B cell (primary cell): ENCODE measurements around the gene PRKN. TPM values are rescaled to one million over a fixed set of nuclear protein-coding genes. Genes with fewer than 3 reads are reported as not detected.

ENCODE experiments used
- ATAC-seq: fragments of 200-7000 bp; cut with Tn5 transposase; one replicate; pipeline ENCODE4 v1.10.0; 2021; ENCODE audit warnings: low read depth, mild to moderate bottlenecking, moderate number of reproducible peaks, moderate library complexity
- CTCF ChIA-PET: fragments of 350-600 bp; sonication (Branson Sonifier 250); formaldehyde crosslinking; loops from one replicate; lab custom pipeline; 2021; ENCODE audit warnings: antibody characterized with exemption, inconsistent platforms; lab: Charles Lee
- POLR2A ChIA-PET: fragments of 350-600 bp; sonication (Branson Sonifier 250); formaldehyde crosslinking; loops from one replicate; lab custom pipeline; 2021; ENCODE audit warnings: antibody characterized with exemption; lab: Charles Lee
- DNase-seq: peaks from one replicate; pipeline ENCODE4 v3.0.0; 2013
- H2AFZ ChIP-seq: 2 replicates; pipeline ENCODE4 v1.6.1; 2012; ENCODE audit warnings: mild to moderate bottlenecking, low read depth, low read length; ENCODE audit not compliant: insufficient read depth, poor library complexity, severe bottlenecking
- H3K27ac ChIP-seq, 2 donors: 1 replicate in 1 of 2; 2 replicates in 1 of 2; pipeline ENCODE4 v1.5.1; 2012 to 2013; ENCODE audit warnings: low read length in 2 of 2, mild to moderate bottlenecking in 2 of 2, moderate library complexity in 1 of 2
- H3K27me3 ChIP-seq, 4 experiments: fragments of 200-600 bp in 1 of 4; sonication (generic) in 1 of 4; replicated peaks in 1 of 4; 1 replicate in 2 of 4; 2 replicates in 2 of 4; pipeline versions ENCODE4 v1.6.1 to v1.7.0; 2013 to 2016; ENCODE audit warnings: low read length in 3 of 4, mild to moderate bottlenecking in 2 of 4, mixed read lengths in 1 of 4, moderate library complexity in 1 of 4; ENCODE audit not compliant: insufficient read depth in 4 of 4, control insufficient read depth in 3 of 4; ENCODE audit errors: control extremely low read depth in 1 of 4
- H3K36me3 ChIP-seq, 2 experiments: replicated peaks in 1 of 2; 1 replicate in 1 of 2; 2 replicates in 1 of 2; pipeline versions ENCODE4 v1.6.1 to v1.7.1; 2013; ENCODE audit warnings: low read length in 1 of 2; ENCODE audit not compliant: insufficient read depth in 2 of 2, control insufficient read depth in 1 of 2; ENCODE audit errors: control extremely low read depth in 1 of 2, extremely low read depth in 1 of 2
- H3K4me1 ChIP-seq, 2 donors: fragments of 200-600 bp in 1 of 2; sonication (generic) in 1 of 2; 1 replicate in 1 of 2; 2 replicates in 1 of 2; pipeline versions ENCODE4 v1.5.1 to v1.6.1; 2013 to 2017; ENCODE audit warnings: low read length in 2 of 2; ENCODE audit not compliant: control insufficient read depth in 2 of 2, insufficient read depth in 2 of 2
- H3K4me2 ChIP-seq: replicated peaks from 2 replicates; pipeline ENCODE3; 2012; ENCODE audit warnings: mild to moderate bottlenecking, low read depth, low read length; ENCODE audit not compliant: poor library complexity, severe bottlenecking
- H3K4me3 ChIP-seq, 5 experiments: fragments of 200-600 bp in 1 of 5; sonication (generic) in 1 of 5; 1 replicate in 3 of 5; 2 replicates in 2 of 5; pipeline versions ENCODE4 v1.5.1 to v1.7.0; 2011 to 2016; ENCODE audit warnings: low read length in 4 of 5, mild to moderate bottlenecking in 4 of 5, low read depth in 2 of 5, control low read depth in 1 of 5, moderate library complexity in 1 of 5; ENCODE audit not compliant: insufficient read depth in 1 of 5; ENCODE audit errors: control extremely low read depth in 1 of 5, extremely low read depth in 1 of 5
- H3K79me2 ChIP-seq: fragments of 200-600 bp; sonication (generic); one replicate; pipeline ENCODE4 v1.6.0; 2016; ENCODE audit warnings: low read length; ENCODE audit not compliant: control insufficient read depth, insufficient read depth
- H3K9ac ChIP-seq: fragments of 200-600 bp; sonication (generic); 2 replicates; pipeline ENCODE4 v1.6.1; 2017; ENCODE audit warnings: mild to moderate bottlenecking, low read length, moderate library complexity
- H3K9me3 ChIP-seq, 3 donors: one replicate each; pipeline versions ENCODE4 v1.6.1 to v1.7.1; 2013; ENCODE audit warnings: low read length in 2 of 3; ENCODE audit not compliant: control insufficient read depth in 2 of 3, insufficient read depth in 1 of 3; ENCODE audit errors: control extremely low read depth in 1 of 3
- H4K20me1 ChIP-seq: 2 replicates; pipeline ENCODE4 v1.6.0; 2012; ENCODE audit warnings: mild to moderate bottlenecking, low read length; ENCODE audit not compliant: insufficient read depth, control insufficient read depth, poor library complexity, severe bottlenecking
- H3K27ac Mint-ChIP-seq: one replicate; pipeline ENCODE4 v1.8.0; 2021; ENCODE audit warnings: mixed read lengths
- H3K27me3 Mint-ChIP-seq: one replicate; pipeline ENCODE4 v1.8.0; 2021; ENCODE audit warnings: mixed read lengths
- H3K4me1 Mint-ChIP-seq: one replicate; pipeline ENCODE4 v1.8.0; 2021; ENCODE audit warnings: mixed read lengths
- H3K4me3 Mint-ChIP-seq: one replicate; pipeline ENCODE4 v1.8.0; 2021; ENCODE audit warnings: mixed read lengths
- H3K9me3 Mint-ChIP-seq: one replicate; pipeline ENCODE4 v1.8.0; 2022; ENCODE audit warnings: mixed read lengths; ENCODE audit not compliant: insufficient read depth
- CTCF ChIP-seq: fragments of 200-600 bp; IDR thresholded peaks from one replicate; pipeline ENCODE4 v1.8.0; 2022; ENCODE audit warnings: antibody characterized with exemption, mild to moderate bottlenecking
- EZH2 ChIP-seq: IDR thresholded peaks from 2 replicates; pipeline ENCODE4 v1.6.1; 2012; ENCODE audit warnings: borderline replicate concordance, low read depth, mild to moderate bottlenecking, moderate library complexity, low read length; ENCODE audit not compliant: insufficient read depth, poor library complexity, severe bottlenecking
- WGBS: methylation state at CpG from one replicate; pipeline ENCODE4 v1.1.5; 2013; ENCODE audit warnings: missing lambda C conversion rate; ENCODE audit not compliant: insufficient coverage; 5-methylcytosine and 5-hydroxymethylcytosine counted together
- intact Hi-C: fragments of 100-400 bp; cut with micrococcal nuclease; formaldehyde crosslinking; loops from one replicate; pipeline ENCODE4 v1.10.0; 2022
- polyA plus RNA-seq: library from polyadenylated mRNA; depleted of rRNA; stranded (reverse); fragments of >200 nt; gene quantifications from 2 replicates; pipeline ENCODE4 v1.2.3, GENCODE V29; 2012
- total RNA-seq, 2 donors: library from RNA; stranded (reverse); fragments of 120-200 nt in 1 of 2; gene quantifications; 1 replicate in 1 of 2; 2 replicates in 1 of 2; pipeline versions ENCODE4 v1.2.3 to v1.2.4, GENCODE V29; 2013 to 2022

PRKN gene
- total and polyA plus RNA-seq, 2 donors (not counting 1 experiment from before 2014, with no cell fraction given), result 1.6 to 6.2 TPM

DNA sequence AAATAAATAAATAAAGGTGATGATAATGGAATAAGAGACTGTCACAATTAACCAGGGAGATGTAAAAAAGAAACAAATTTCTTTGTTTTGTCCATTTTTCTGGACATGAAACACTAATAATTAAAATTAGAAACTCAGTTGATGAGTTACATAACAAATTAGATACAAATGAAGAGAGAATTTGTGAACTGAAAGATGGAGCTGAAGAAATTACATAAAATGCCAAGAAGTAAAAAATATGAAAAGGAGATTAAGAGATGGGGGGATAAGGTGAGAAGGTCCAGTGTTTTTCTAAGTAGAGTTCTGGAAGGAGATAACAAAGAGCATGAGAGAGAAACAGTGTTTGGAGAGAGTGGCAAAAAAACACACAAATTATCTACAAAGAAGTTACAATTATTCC, 1364.3 kb downstream of the PRKN start:
- CTCF ChIA-PET, result interaction anchor here (0.7 to 1.2 kb wide), 2 partner anchors 8 to 134 kb away, joined by 3 read pairs; no protein-coding TSS in a partner anchor
- no peak overlapping the region for H3K4me3 Mint-ChIP-seq

DNA sequence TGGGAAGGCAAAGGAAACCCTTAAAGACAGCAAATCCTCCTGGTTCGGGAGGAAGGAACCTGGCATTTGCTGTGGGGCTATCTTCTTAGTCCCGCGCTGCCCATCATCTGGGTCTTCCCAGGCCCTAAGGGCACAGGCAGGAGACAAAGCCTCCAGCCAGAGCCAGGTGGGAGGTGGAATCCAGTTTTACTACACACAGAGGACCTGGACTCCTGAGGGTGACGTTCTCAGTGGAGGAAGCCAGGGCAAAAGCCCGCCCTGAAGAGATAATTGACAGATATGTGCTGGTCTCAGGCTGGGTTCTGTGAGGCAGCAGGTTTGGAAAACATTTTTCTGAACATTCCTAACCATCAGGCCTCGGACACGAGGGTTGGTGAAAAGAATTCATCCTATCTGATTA, 1365.3 kb downstream of the PRKN start:
- Histone ChIP-seq H3K9me3 (peaks cover 0 to 32% (median 6%) of the 10 kb centered on the region in 3 donors), H3K27ac (no peak overlapping the region), H2AFZ (no peak overlapping the region), H3K4me3 (no peak overlapping the region), H3K9ac (no peak overlapping the region), H3K4me1 (no peaks in the 10 kb centered on the region), H3K36me3 (no peaks in the 10 kb centered on the region), H4K20me1 (no peaks in the 10 kb centered on the region), H3K27me3 (no peaks in the 10 kb centered on the region), H3K79me2 (no peaks in the 10 kb centered on the region), H3K4me2 (no peak overlapping the region)
- Mint-ChIP-seq H3K27ac (no peak overlapping the region), H3K4me3 (no peak overlapping the region), H3K9me3 (peaks cover 3% of the 10 kb centered on the region), H3K27me3 (peaks cover 5% of the 10 kb centered on the region), H3K4me1 (no peaks in the 10 kb centered on the region)
- intact Hi-C loops, result no loop called here
- WGBS, result 100% methylated on average over 2 of the region's 7 CpGs
- POLR2A ChIA-PET, result no interaction called here
- CTCF ChIA-PET, result interaction anchor here (1.2 kb wide), 1 partner anchor 9 kb away, joined by 3 read pairs; no protein-coding TSS in a partner anchor
- DNase-seq, result no peak
- no peak for ATAC-seq
- no peak for TF ChIP-seq CTCF
- TF ChIP-seq EZH2, result no peak

More for the DNA sequence above, 1364.3 kb downstream of the PRKN start:
- Mint-ChIP-seq H3K9me3 (peaks cover 3% of the 10 kb centered on the region), H3K4me1 (no peaks in the 10 kb centered on the region), H3K27ac (no peak overlapping the region), H3K27me3 (peaks cover 5% of the 10 kb centered on the region)
- Histone ChIP-seq H3K27me3 (no peaks in the 10 kb centered on the region), H3K79me2 (no peaks in the 10 kb centered on the region), H3K9me3 (peaks cover 0 to 32% (median 6%) of the 10 kb centered on the region in 3 donors), H3K27ac (no peak overlapping the region), H3K4me3 (no peak overlapping the region), H2AFZ (no peak overlapping the region), H3K36me3 (no peaks in the 10 kb centered on the region), H3K4me1 (no peaks in the 10 kb centered on the region), H3K4me2 (no peak overlapping the region), H4K20me1 (no peaks in the 10 kb centered on the region), H3K9ac (no peak overlapping the region)
- TF ChIP-seq CTCF (no peak), EZH2 (no peak)
- intact Hi-C loops, result no loop called here
- POLR2A ChIA-PET, result no interaction called here
- no peak for DNase-seq
- no peak for ATAC-seq
